H1 (cell line): Measurements from ENCODE around the gene FKBP2. TPM values are rescaled to one million over a fixed set of nuclear protein-coding genes. Genes with fewer than 3 reads are reported as not detected.

Experiments
- CTCF ChIA-PET: fragments of 300-600 bp; sonication (Branson Sonifier 250); formaldehyde crosslinking; loops from one replicate; lab custom pipeline; 2021; ENCODE audit not compliant: partially characterized antibody; lab: Charles Lee
- POLR2A ChIA-PET: fragments of 300-600 bp; sonication (Branson Sonifier 250); formaldehyde crosslinking; loops from one replicate; lab custom pipeline; 2021; ENCODE audit warnings: inconsistent platforms; ENCODE audit not compliant: partially characterized antibody; lab: Charles Lee
- DNase-seq, 2 experiments: peaks; one replicate each; pipeline versions ENCODE4 v3.0.0 to v3.0.0-alpha.2; 2010 to 2022; ENCODE audit warnings: low spot score in 2 of 2, low read depth in 1 of 2, mixed read lengths in 1 of 2
- FAIRE-seq: peaks from 2 replicates; lab custom pipeline; 2011; peaks lifted over from hg19 to GRCh38; lab: Jason Lieb, UNC
- H2AFZ ChIP-seq: 2 replicates; pipeline ENCODE4 v1.8.1; 2012; ENCODE audit warnings: low read length, inconsistent platforms
- H2AK5ac ChIP-seq: 2 replicates; pipeline ENCODE4 v1.6.1; 2013; ENCODE audit warnings: low read depth, low read length
- H2BK120ac ChIP-seq: replicated peaks from 2 replicates; pipeline ENCODE3; 2013; ENCODE audit warnings: low read depth, low read length, inconsistent platforms
- H2BK12ac ChIP-seq: 2 replicates; pipeline ENCODE4 v1.6.1; 2013; ENCODE audit warnings: low read depth, low read length
- H2BK15ac ChIP-seq: 2 replicates; pipeline ENCODE4 v1.6.1; 2013; ENCODE audit warnings: low read length
- H2BK20ac ChIP-seq: 2 replicates; pipeline ENCODE4 v1.6.1; 2013; ENCODE audit warnings: low read length
- H2BK5ac ChIP-seq: 2 replicates; pipeline ENCODE4 v1.6.1; 2013; ENCODE audit warnings: low read depth, low read length
- H3K14ac ChIP-seq: 2 replicates; pipeline ENCODE4 v1.6.1; 2013; ENCODE audit warnings: inconsistent platforms; ENCODE audit not compliant: insufficient read length
- H3K18ac ChIP-seq: 2 replicates; pipeline ENCODE4 v1.6.1; 2013; ENCODE audit warnings: low read length; ENCODE audit errors: extremely low read depth
- H3K23ac ChIP-seq: 2 replicates; pipeline ENCODE4 v1.6.1; 2013; ENCODE audit warnings: inconsistent platforms; ENCODE audit not compliant: insufficient read length
- H3K23me2 ChIP-seq: 2 replicates; pipeline ENCODE4 v1.6.1; 2013; ENCODE audit warnings: low read depth, low read length
- H3K27ac ChIP-seq: 2 replicates; pipeline ENCODE4 v1.6.1; 2011; ENCODE audit warnings: low read depth, low read length, inconsistent platforms
- H3K27me3 ChIP-seq, 4 experiments: replicated peaks in 1 of 4; 1 replicate in 1 of 4; 2 replicates in 3 of 4; pipeline versions ENCODE4 v1.6.1 to v1.8.1; 2011 to 2013; ENCODE audit warnings: low read length in 3 of 4, mild to moderate bottlenecking in 3 of 4, inconsistent platforms in 2 of 4, mixed read lengths in 2 of 4, moderate library complexity in 1 of 4; ENCODE audit not compliant: control insufficient read depth in 3 of 4, insufficient read depth in 3 of 4; ENCODE audit errors: extremely low read depth in 1 of 4
- H3K36me3 ChIP-seq, 4 experiments: 2 replicates each; pipeline versions ENCODE4 v1.6.1 to v1.8.1; 2011 to 2013; ENCODE audit warnings: mild to moderate bottlenecking in 4 of 4, low read length in 3 of 4, moderate library complexity in 2 of 4, control low read depth in 1 of 4, inconsistent platforms in 1 of 4; ENCODE audit not compliant: insufficient read depth in 4 of 4, control insufficient read depth in 2 of 4
- H3K4ac ChIP-seq: replicated peaks from 2 replicates; pipeline ENCODE3; 2013; ENCODE audit warnings: low read length, low read depth, mixed read lengths, inconsistent platforms; ENCODE audit not compliant: insufficient read length
- H3K4me1 ChIP-seq, 4 experiments: replicated peaks in 1 of 4; 1 replicate in 1 of 4; 2 replicates in 3 of 4; pipeline versions ENCODE4 v1.6.1 to v1.8.1; 2011 to 2013; ENCODE audit warnings: low read length in 3 of 4, inconsistent platforms in 2 of 4, mixed read lengths in 1 of 4; ENCODE audit not compliant: insufficient read depth in 4 of 4, control insufficient read depth in 3 of 4
- H3K4me2 ChIP-seq, 2 experiments: 2 replicates each; pipeline versions ENCODE4 v1.6.1 to v1.8.1; 2011 to 2013; ENCODE audit warnings: low read depth in 2 of 2, low read length in 2 of 2, control low read depth in 1 of 2, inconsistent platforms in 1 of 2, mild to moderate bottlenecking in 1 of 2; ENCODE audit not compliant: insufficient read depth in 1 of 2
- H3K4me3 ChIP-seq, 4 experiments: fragments of 200-600, 300-600 bp in 1 of 4; sonication (generic), shearing (Covaris generic), sonication (Bioruptor Twin) in 1 of 4; 2 replicates each; pipeline versions ENCODE4 v1.5.1 to v1.8.1; 2011 to 2016; ENCODE audit warnings: low read length in 4 of 4, low read depth in 3 of 4, control low read depth in 2 of 4, inconsistent platforms in 2 of 4, mild to moderate bottlenecking in 2 of 4, mixed read lengths in 1 of 4, moderate library complexity in 1 of 4; ENCODE audit not compliant: insufficient read depth in 2 of 4; ENCODE audit errors: extremely low read depth in 1 of 4
- H3K56ac ChIP-seq: replicated peaks from 2 replicates; pipeline ENCODE3; 2013; ENCODE audit warnings: low read depth, mild to moderate bottlenecking, mixed read lengths, low read length, inconsistent platforms; ENCODE audit not compliant: insufficient read length
- H3K79me1 ChIP-seq: 2 replicates; pipeline ENCODE4 v1.6.1; 2013; ENCODE audit warnings: low read depth, low read length, control low read depth
- H3K79me2 ChIP-seq, 2 experiments: 2 replicates each; pipeline versions ENCODE4 v1.6.1 to v1.8.1; 2012 to 2013; ENCODE audit warnings: low read length in 2 of 2, mild to moderate bottlenecking in 2 of 2, inconsistent platforms in 1 of 2; ENCODE audit not compliant: insufficient read depth in 2 of 2, control insufficient read depth in 1 of 2
- H3K9ac ChIP-seq, 4 experiments: replicated peaks in 1 of 4; 1 replicate in 1 of 4; 2 replicates in 3 of 4; pipeline versions ENCODE4 v1.6.1 to v1.8.1; 2011 to 2013; ENCODE audit warnings: low read depth in 3 of 4, low read length in 3 of 4, control low read depth in 2 of 4, mild to moderate bottlenecking in 2 of 4, moderate library complexity in 2 of 4, inconsistent platforms in 1 of 4; ENCODE audit errors: extremely low read depth in 1 of 4
- H3K9me3 ChIP-seq, 2 experiments: 2 replicates each; pipeline versions ENCODE4 v1.6.1 to v1.8.1; 2012 to 2013; ENCODE audit warnings: mild to moderate bottlenecking in 2 of 2, moderate library complexity in 2 of 2, control low read depth in 1 of 2, inconsistent platforms in 1 of 2, low read depth in 1 of 2, low read length in 1 of 2, mixed read lengths in 1 of 2; ENCODE audit not compliant: insufficient read depth in 2 of 2
- H4K20me1 ChIP-seq, 2 experiments: replicated peaks in 1 of 2; 2 replicates each; pipeline versions ENCODE3 to v1.8.1; 2011 to 2013; ENCODE audit warnings: inconsistent platforms in 2 of 2, low read length in 2 of 2, mild to moderate bottlenecking in 1 of 2; ENCODE audit not compliant: insufficient read depth in 2 of 2, control insufficient read depth in 1 of 2
- H4K5ac ChIP-seq: 2 replicates; pipeline ENCODE4 v1.6.1; 2013; ENCODE audit warnings: low read length, low read depth, mixed read lengths, inconsistent platforms; ENCODE audit not compliant: insufficient read length
- H4K8ac ChIP-seq: 2 replicates; pipeline ENCODE4 v1.8.0; 2013; ENCODE audit warnings: mild to moderate bottlenecking, moderate library complexity, low read length, inconsistent platforms; ENCODE audit not compliant: insufficient read depth; ENCODE audit errors: extremely low read depth
- H4K91ac ChIP-seq: replicated peaks from 2 replicates; pipeline ENCODE3; 2013; ENCODE audit warnings: low read length, mixed read lengths, inconsistent platforms; ENCODE audit not compliant: insufficient read length
- ASH2L ChIP-seq: fragments of 200-600, 300-600 bp; sonication (generic); IDR thresholded peaks from one replicate; pipeline ENCODE4 v1.7.1; 2017; ENCODE audit warnings: low read length
- CHD2 ChIP-seq: IDR thresholded peaks from 2 replicates; pipeline ENCODE4 v1.6.1; 2012; ENCODE audit warnings: low read length, improper control_type of control experiment
- CREB1 ChIP-seq: IDR thresholded peaks from 2 replicates; pipeline ENCODE4 v1.6.1; 2012; ENCODE audit warnings: inconsistent platforms
- CTBP2 ChIP-seq: IDR thresholded peaks from 2 replicates; pipeline ENCODE4 v1.7.0; 2011; ENCODE audit warnings: borderline replicate concordance, mild to moderate bottlenecking, moderate library complexity, mixed read lengths, low read length; ENCODE audit not compliant: insufficient read depth, insufficient read length
- EZH2 ChIP-seq: fragments of 200-600 bp; sonication (generic); IDR thresholded peaks from 2 replicates; pipeline ENCODE4 v1.7.1; 2012; ENCODE audit warnings: low read depth, mild to moderate bottlenecking, moderate library complexity, low read length, inconsistent platforms; ENCODE audit not compliant: severe bottlenecking
- GTF2F1 ChIP-seq: IDR thresholded peaks from 2 replicates; pipeline ENCODE4 v1.6.1; 2012; ENCODE audit warnings: low read depth, low read length, improper control_type of control experiment, borderline replicate concordance
- POLR2A ChIP-seq, 2 experiments: IDR thresholded peaks; 1 replicate in 1 of 2; 2 replicates in 1 of 2; pipeline ENCODE4 v1.6.1; 2011; ENCODE audit warnings: low read depth in 2 of 2, low read length in 2 of 2, mild to moderate bottlenecking in 2 of 2; ENCODE audit errors: control extremely low read depth in 1 of 2
- POLR2AphosphoS5 ChIP-seq: IDR thresholded peaks from 2 replicates; pipeline ENCODE4 v1.6.1; 2011; ENCODE audit warnings: low read depth, low read length
- RXRA ChIP-seq: IDR thresholded peaks from 2 replicates; pipeline ENCODE4 v1.6.1; 2011; ENCODE audit warnings: low read depth, mild to moderate bottlenecking, low read length, moderate library complexity; ENCODE audit not compliant: insufficient read depth
- SAP30 ChIP-seq: fragments of 300-600 bp; sonication (generic); IDR thresholded peaks from 2 replicates; pipeline ENCODE4 v1.7.1; 2012; ENCODE audit warnings: low read length, moderate library complexity, mild to moderate bottlenecking, inconsistent platforms; ENCODE audit not compliant: insufficient read depth, insufficient replicate concordance
- TAF1 ChIP-seq: IDR thresholded peaks from 2 replicates; pipeline ENCODE4 v1.6.1; 2011; ENCODE audit warnings: mild to moderate bottlenecking, low read depth, low read length
- WGBS, 2 experiments: shearing (Covaris generic) in 1 of 2; methylation state at CpG; one replicate each; pipeline versions ENCODE4 v1.1.6 to v1.1.7; 2013 to 2015; ENCODE audit warnings: low lambda C conversion rate in 2 of 2, mixed read lengths in 2 of 2, inconsistent platforms in 1 of 2, low coverage in 1 of 2, missing lambda C conversion rate in 1 of 2; ENCODE audit not compliant: insufficient replicate concordance in 2 of 2, insufficient coverage in 1 of 2, insufficient read length in 1 of 2; ENCODE audit errors: extremely low coverage in 1 of 2, missing lambda C conversion rate in 1 of 2; 5-methylcytosine and 5-hydroxymethylcytosine counted together
- polyA plus RNA-seq, 7 experiments: library from polyadenylated mRNA; depleted of rRNA in 3 of 7; stranded (reverse) in 5 of 7; unstranded in 2 of 7; fragments of >200 nt in 5 of 7; fragments of 200-250 nt in 2 of 7; gene quantifications; 1 replicate in 5 of 7; 2 replicates in 1 of 7; 4 replicates in 1 of 7; pipeline versions ENCODE4 v1.2.1 to v1.2.3, GENCODE V29; 2011 to 2013; ENCODE audit warnings: missing spikeins in 2 of 7, mixed read lengths in 2 of 7
- total RNA-seq: library from RNA; stranded (reverse); fragmentation: NEBNext Ultra II Directional; extraction: Animal tissue kit (Norgen Biotek cat#: 25700); gene quantifications from 2 replicates; pipeline ENCODE4 v1.2.1, GENCODE V29; 2021

The FKBP2 gene
- total and polyA plus RNA-seq, 2 of the 8 experiments (the other 6 are each of a cell fraction or from before 2014, with no cell fraction given) = 41.7 to 52.5 TPM

DNA sequence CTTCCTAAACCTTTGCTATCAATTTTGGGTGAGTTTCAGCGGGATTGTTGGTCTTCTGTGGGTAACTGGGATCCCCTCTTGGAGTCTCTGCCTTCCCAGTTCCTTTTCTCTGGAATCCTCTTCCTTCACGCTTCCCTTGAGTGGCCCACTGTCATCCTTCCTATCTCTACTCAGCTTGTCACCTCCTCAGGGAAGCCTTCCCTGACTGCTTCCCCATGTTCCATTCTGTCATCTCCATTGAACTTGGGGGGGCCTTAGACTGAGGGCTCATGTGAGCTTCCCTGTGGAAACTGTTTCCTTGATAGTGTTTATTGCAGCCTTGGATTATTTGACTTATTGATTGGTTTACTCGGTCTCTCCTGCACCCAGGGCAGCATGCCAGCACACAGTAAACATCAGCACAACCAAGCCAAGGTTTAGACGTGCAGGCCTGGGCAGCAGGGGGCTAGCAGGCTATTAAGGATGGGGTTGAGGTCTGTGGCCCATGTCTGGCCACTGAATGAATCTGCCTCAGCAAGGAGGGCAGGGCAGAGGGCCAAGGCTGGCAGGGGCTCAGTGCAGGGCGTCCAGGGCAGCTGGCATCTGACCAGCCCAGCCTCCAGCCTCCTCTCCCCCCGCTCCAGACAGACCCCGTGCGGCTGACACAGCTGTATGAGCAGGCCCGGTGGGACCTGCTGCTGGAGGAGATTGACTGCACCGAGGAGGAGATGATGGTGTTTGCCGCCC lies 22.1 kb upstream of the FKBP2 start:
- ChIA-PET POLR2A (interaction anchor here (1.1 to 14.1 kb wide), 7 partner anchors 10 to 50 kb away, joined by 3 to 253 read pairs (median 4); partner anchors contain the start of genes FERMT3, STIP1 and VEGFB), CTCF (interaction anchor here (0.6 to 7.0 kb wide), 5 partner anchors 10 to 241 kb away, joined by 3 to 68 read pairs (median 3); partner anchors contain the start of gene FERMT3)
- Histone ChIP-seq H3K27ac (no peak overlapping the region), H3K56ac (no peak overlapping the region), H3K4me1 (no peaks in the 10 kb centered on the region), H3K9me3 (no peaks in the 10 kb centered on the region), H3K27me3 (no peaks in the 10 kb centered on the region), H4K5ac (no peak overlapping the region), H2BK15ac (no peak overlapping the region), H3K23ac (no peak overlapping the region), H3K4me3 (no peak overlapping the region), H4K91ac (no peak overlapping the region), H3K36me3 (peaks cover 0 to 7% (median 3%) of the 10 kb centered on the region in 4 experiments; a peak in 4 of 8 replicates), H2BK120ac (no peak overlapping the region), H2BK12ac (no peak overlapping the region), H3K18ac (no peak overlapping the region), H3K79me1 (no peaks in the 10 kb centered on the region), H3K9ac (no peak overlapping the region), H4K20me1 (peaks cover 2 to 8% of the 10 kb centered on the region in 2 experiments), H2BK5ac (no peak overlapping the region), H2AFZ (no peak overlapping the region), H3K4me2 (no peak overlapping the region), H4K8ac (no peak overlapping the region), H3K79me2 (no peaks in the 10 kb centered on the region), H3K14ac (no peak overlapping the region), H3K4ac (no peak overlapping the region), H2BK20ac (no peak overlapping the region), H3K23me2 (no peaks in the 10 kb centered on the region), H2AK5ac (no peak overlapping the region)
- DNase-seq (no peak), FAIRE-seq (no peak)
- 84% methylated on average over 11 of the region's 11 CpGs; no CpG with 5 or more reads in 1 of the 2 experiments for WGBS, 2 experiments
- no peak for TF ChIP-seq POLR2A (IDR thresholded peaks at IDR 0.05; ENCODE audit: control extremely low read depth in 1 of 2, low read depth in 2 of 2, low read length in 2 of 2)
- no peak for TF ChIP-seq GTF2F1
- TF ChIP-seq ASH2L = no peak
- TF ChIP-seq RXRA = no peak
- TF ChIP-seq CREB1 = no peak
- TF ChIP-seq SAP30 = no peak
- no peak for TF ChIP-seq CTBP2
- TF ChIP-seq CHD2 = no peak
- TF ChIP-seq POLR2AphosphoS5 = no peak
- TF ChIP-seq TAF1 = no peak
- no peak for TF ChIP-seq EZH2
